ENCODE data around the gene HRH1.

- TF ChIP-seq, protein P1, sequence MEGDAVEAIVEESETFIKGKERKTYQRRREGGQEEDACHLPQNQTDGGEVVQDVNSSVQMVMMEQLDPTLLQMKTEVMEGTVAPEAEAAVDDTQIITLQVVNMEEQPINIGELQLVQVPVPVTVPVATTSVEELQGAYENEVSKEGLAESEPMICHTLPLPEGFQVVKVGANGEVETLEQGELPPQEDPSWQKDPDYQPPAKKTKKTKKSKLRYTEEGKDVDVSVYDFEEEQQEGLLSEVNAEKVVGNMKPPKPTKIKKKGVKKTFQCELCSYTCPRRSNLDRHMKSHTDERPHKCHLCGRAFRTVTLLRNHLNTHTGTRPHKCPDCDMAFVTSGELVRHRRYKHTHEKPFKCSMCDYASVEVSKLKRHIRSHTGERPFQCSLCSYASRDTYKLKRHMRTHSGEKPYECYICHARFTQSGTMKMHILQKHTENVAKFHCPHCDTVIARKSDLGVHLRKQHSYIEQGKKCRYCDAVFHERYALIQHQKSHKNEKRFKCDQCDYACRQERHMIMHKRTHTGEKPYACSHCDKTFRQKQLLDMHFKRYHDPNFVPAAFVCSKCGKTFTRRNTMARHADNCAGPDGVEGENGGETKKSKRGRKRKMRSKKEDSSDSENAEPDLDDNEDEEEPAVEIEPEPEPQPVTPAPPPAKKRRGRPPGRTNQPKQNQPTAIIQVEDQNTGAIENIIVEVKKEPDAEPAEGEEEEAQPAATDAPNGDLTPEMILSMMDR (IDR thresholded peaks at IDR 0.05): no peak
- TF ChIP-seq EZH2 (IDR thresholded peaks at IDR 0.05): no peak
These were observed 43.8 kb downstream of the HRH1 start for GRCh38 chr3:11198070-11198469.
